ENCODE measurements around the gene PRDM9.
"Not testable (repeated sequence)": the region's sequence is repeated elsewhere in the genome, so short reads cannot be mapped to it uniquely, and the experiment has no call there.

The PRDM9 gene

GRCh38 chr5:23527216-23527920 lies 20.0 kb downstream of the PRDM9 start:
- not testable (repeated sequence) for DNase-seq

GRCh38 chr5:23528677-23529076 lies 21.3 kb downstream of the PRDM9 start:
- DNase-seq, result no peak

GRCh38 chr5:23530571-23530970 lies 23.2 kb downstream of the PRDM9 start:
- no peak for DNase-seq

DNA sequence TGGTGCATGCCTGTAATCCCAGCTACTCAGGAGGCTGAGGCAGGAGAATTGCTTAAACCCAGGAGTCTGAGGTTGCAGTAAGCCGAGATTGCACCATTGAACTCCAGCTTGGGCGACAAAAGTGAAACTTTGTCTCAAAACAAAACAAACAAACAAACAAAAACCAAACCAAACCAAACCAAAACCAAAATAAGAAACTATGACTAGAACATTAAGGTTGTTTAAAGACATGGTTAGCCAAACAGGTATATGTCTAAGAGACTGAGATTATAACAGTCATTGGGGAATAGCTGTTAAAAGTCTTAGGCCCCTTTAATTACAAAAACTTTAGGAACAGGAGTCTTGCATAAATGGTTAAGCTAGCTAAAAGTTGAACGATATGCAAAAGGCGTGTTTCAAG lies 63.6 kb downstream of the PRDM9 start:
- no peak for DNase-seq
